GM23338 (cell line): ENCODE data around the gene TRAF3IP3. TPM values are rescaled to one million over a fixed set of nuclear protein-coding genes. Genes with fewer than 3 reads are reported as not detected.

Experiments
- ATAC-seq: fragments of 200-7000 bp; cut with Tn5 transposase; 3 replicates; pipeline ENCODE4 v1.9.1; 2020
- DNase-seq: peaks from one replicate; pipeline ENCODE4 v3.0.0-alpha.2; 2015; ENCODE audit warnings: low spot score
- H2AFZ ChIP-seq: fragments of 200-600 bp; sonication (generic); 2 replicates; pipeline ENCODE4 v1.8.0; 2016; ENCODE audit warnings: antibody characterized with exemption, mild to moderate bottlenecking, moderate library complexity
- H3F3A ChIP-seq: fragments of 200-600 bp; sonication (generic); replicated peaks from 2 replicates; pipeline ENCODE4 v1.8.0; 2017; ENCODE audit warnings: antibody characterized with exemption, mixed run types, low read depth
- H3K27ac ChIP-seq: fragments of 200-600 bp; sonication (generic); 2 replicates; pipeline ENCODE4 v1.6.1; 2016; ENCODE audit warnings: low read depth
- H3K27me3 ChIP-seq: fragments of 200-600 bp; sonication (generic); 2 replicates; pipeline ENCODE4 v1.8.0; 2016; ENCODE audit warnings: mild to moderate bottlenecking, mixed run types, moderate library complexity; ENCODE audit not compliant: insufficient read depth
- H3K36me3 ChIP-seq: fragments of 200-600 bp; sonication (generic); 2 replicates; pipeline ENCODE4 v1.8.0; 2016; ENCODE audit warnings: mild to moderate bottlenecking; ENCODE audit not compliant: insufficient read depth
- H3K4me1 ChIP-seq: fragments of 200-600 bp; sonication (generic); 2 replicates; pipeline ENCODE4 v1.8.0; 2016; ENCODE audit warnings: mild to moderate bottlenecking, moderate library complexity; ENCODE audit not compliant: insufficient read depth
- H3K4me2 ChIP-seq: fragments of 200-600 bp; sonication (generic); 2 replicates; pipeline ENCODE4 v1.7.1; 2017; ENCODE audit warnings: mixed run types
- H3K4me3 ChIP-seq: fragments of 200-600 bp; sonication (generic); 2 replicates; pipeline ENCODE4 v1.6.1; 2016; ENCODE audit warnings: mixed run types
- H3K79me2 ChIP-seq: fragments of 200-600 bp; sonication (generic); replicated peaks from 2 replicates; pipeline ENCODE4 v1.8.0; 2017; ENCODE audit warnings: mild to moderate bottlenecking; ENCODE audit not compliant: insufficient read depth
- H3K9me2 ChIP-seq: fragments of 200-600 bp; sonication (generic); 2 replicates; pipeline ENCODE4 v1.8.0; 2017; ENCODE audit not compliant: insufficient read depth
- H4K20me1 ChIP-seq: fragments of 200-600 bp; sonication (generic); replicated peaks from 2 replicates; pipeline ENCODE4 v1.8.0; 2017; ENCODE audit warnings: mild to moderate bottlenecking; ENCODE audit not compliant: insufficient read depth
- H3K27ac Mint-ChIP-seq: 2 replicates; pipeline ENCODE4 v1.8.0; 2020; ENCODE audit warnings: inconsistent platforms, mild to moderate bottlenecking, moderate library complexity, mixed read lengths
- H3K27me3 Mint-ChIP-seq: 3 replicates; pipeline ENCODE4 v1.8.0; 2022; ENCODE audit warnings: low read depth, mild to moderate bottlenecking, moderate library complexity, mixed read lengths, inconsistent platforms; ENCODE audit not compliant: insufficient read depth, poor library complexity
- H3K36me3 Mint-ChIP-seq: 3 replicates; pipeline ENCODE4 v1.8.0; 2021; ENCODE audit warnings: low read depth, mild to moderate bottlenecking, inconsistent platforms, moderate library complexity, mixed read lengths
- H3K4me1 Mint-ChIP-seq: 3 replicates; pipeline ENCODE4 v1.8.0; 2020; ENCODE audit warnings: mild to moderate bottlenecking, inconsistent platforms, mixed read lengths
- H3K4me3 Mint-ChIP-seq: 3 replicates; pipeline ENCODE4 v1.8.0; 2021; ENCODE audit warnings: moderate library complexity, mild to moderate bottlenecking, inconsistent platforms, mixed read lengths
- H3K9me3 Mint-ChIP-seq: 3 replicates; pipeline ENCODE4 v1.8.0; 2020; ENCODE audit warnings: moderate library complexity, mild to moderate bottlenecking, inconsistent platforms, mixed read lengths
- CTCF ChIP-seq, 2 experiments: fragments of 200-600 bp in 1 of 2; sonication (generic) in 1 of 2; conservative IDR thresholded peaks; 2 replicates each; pipeline versions ENCODE4 v1.5.1 to v1.6.1; 2016 to 2017; ENCODE audit warnings: antibody characterized with exemption in 2 of 2, low read depth in 2 of 2, mild to moderate bottlenecking in 2 of 2, moderate library complexity in 1 of 2
- EZH2 ChIP-seq: fragments of 200-600 bp; sonication (generic); IDR thresholded peaks from one replicate; pipeline ENCODE4 v1.8.0; 2017; ENCODE audit warnings: antibody characterized with exemption, mild to moderate bottlenecking, low read depth; ENCODE audit not compliant: unreplicated experiment
- EZH2phosphoT487 ChIP-seq: fragments of 200-600 bp; sonication (generic); IDR thresholded peaks from one replicate; pipeline ENCODE4 v1.8.1; 2018; ENCODE audit warnings: antibody characterized with exemption; ENCODE audit not compliant: unreplicated experiment
- JUNB ChIP-seq: IDR thresholded peaks from one replicate; pipeline ENCODE4 v1.6.1; 2016; ENCODE audit warnings: antibody characterized with exemption; ENCODE audit not compliant: unreplicated experiment
- NANOG ChIP-seq: IDR thresholded peaks from 2 replicates; pipeline ENCODE4 v1.6.1; 2016; ENCODE audit warnings: antibody characterized with exemption, borderline replicate concordance
- REST ChIP-seq: IDR thresholded peaks from one replicate; pipeline ENCODE4 v1.6.1; 2018; ENCODE audit warnings: antibody characterized with exemption; ENCODE audit not compliant: unreplicated experiment
- STAT1 ChIP-seq: IDR thresholded peaks from one replicate; pipeline ENCODE4 v1.6.1; 2016; ENCODE audit warnings: antibody characterized with exemption; ENCODE audit not compliant: unreplicated experiment
- ZNF114 ChIP-seq: fragments of 250-450 bp; sonication (Bioruptor Pico); IDR thresholded peaks from 2 replicates; pipeline ENCODE4 v1.5.0; 2020; ENCODE audit warnings: mild to moderate bottlenecking, moderate library complexity
- ZNF331 ChIP-seq: fragments of 250-450 bp; sonication (Bioruptor Pico); IDR thresholded peaks from 2 replicates; pipeline ENCODE4 v1.5.0; 2020; ENCODE audit warnings: low read depth, mild to moderate bottlenecking, moderate library complexity
- ZNF462 ChIP-seq: fragments of 250-450 bp; sonication (Bioruptor Pico); IDR thresholded peaks from 2 replicates; pipeline ENCODE4 v1.5.0; 2020; ENCODE audit warnings: mild to moderate bottlenecking, moderate library complexity
- polyA plus RNA-seq: library from polyadenylated mRNA; unstranded; fragments of >200 nt; fragmentation: Nextera tagmentation; extraction: Ambion mirVana; gene quantifications from 2 replicates; pipeline ENCODE4 v1.2.1, GENCODE V29; 2016
- total RNA-seq: library from RNA; depleted of rRNA; stranded (reverse); fragments of >200 nt; shearing (Covaris generic); gene quantifications from 2 replicates; pipeline ENCODE4 v1.2.3, GENCODE V29; 2014

TRAF3IP3 gene
- total and polyA plus RNA-seq, 2 experiments from 2014 or later, result not detected

DNA sequence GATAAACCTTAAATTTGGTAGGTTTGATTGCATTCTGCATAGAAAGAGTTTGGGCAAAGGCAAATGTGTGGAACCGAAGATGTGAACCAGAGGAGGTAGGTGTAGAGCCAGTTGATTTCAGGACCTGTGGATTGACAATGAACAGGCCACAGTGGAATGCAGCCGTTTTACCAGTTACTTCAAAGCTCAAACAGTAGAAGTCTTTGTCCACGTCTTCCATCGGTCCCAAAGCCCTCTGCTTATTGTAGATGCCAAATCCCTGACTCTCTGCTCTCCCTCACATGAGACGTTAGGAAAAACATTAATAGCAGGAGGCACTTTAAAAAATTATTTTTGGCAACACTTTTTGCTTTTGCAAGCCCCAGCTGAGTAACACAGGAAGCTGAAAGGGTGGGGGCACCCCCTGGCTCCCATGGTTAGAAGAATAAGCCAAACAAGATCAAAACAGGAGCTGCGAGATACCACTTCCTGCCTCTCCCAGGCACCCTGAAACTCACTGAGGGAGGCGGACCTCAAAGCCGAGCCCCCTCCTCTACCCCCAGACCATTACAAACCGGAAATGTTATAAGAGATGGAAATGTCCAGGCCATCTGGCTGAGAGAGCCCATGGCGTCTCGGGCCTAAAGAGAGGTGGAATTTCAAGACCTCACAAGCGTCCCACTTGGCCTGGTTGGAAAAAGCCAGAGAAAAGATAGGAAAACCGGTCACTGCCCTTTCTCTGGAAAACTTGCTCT, 13.5 kb downstream of the TRAF3IP3 start (continued):
- no peak for TF ChIP-seq ZNF462 (CRISPR knock-in tag)
- no peak for TF ChIP-seq JUNB
- no peak for TF ChIP-seq ZNF331 (CRISPR knock-in tag)
- TF ChIP-seq EZH2phosphoT487, result no peak
- TF ChIP-seq EZH2, result no peak
- TF ChIP-seq NANOG, result no peak

- Histone ChIP-seq H3K79me2 (no peaks in the 10 kb centered on the region), H3K4me1 (peaks cover 8% of the 10 kb centered on the region; the same call in 1 of the 2 replicates), H3K27me3 (no peaks in the 10 kb centered on the region), H2AFZ (peak overlapping the region; percentile 63; the same call in 1 of the 2 replicates), H3K27ac (no peak overlapping the region), H3F3A (no peaks in the 10 kb centered on the region), H3K9me2 (peaks cover 4% of the 10 kb centered on the region; the same call in 1 of the 2 replicates), H3K4me3 (no peak overlapping the region), H3K36me3 (no peaks in the 10 kb centered on the region), H4K20me1 (no peaks in the 10 kb centered on the region), H3K4me2 (no peak overlapping the region)
- ATAC-seq (no peak), DNase-seq (no peak)
- Mint-ChIP-seq H3K27ac (no peak overlapping the region), H3K9me3 (no peaks in the 10 kb centered on the region), H3K4me3 (no peak overlapping the region), H3K36me3 (no peaks in the 10 kb centered on the region), H3K4me1 (peaks cover 9% of the 10 kb centered on the region), H3K27me3 (no peaks in the 10 kb centered on the region)
- no peak for TF ChIP-seq CTCF (conservative IDR thresholded peaks at IDR 0.05; ENCODE audit: low read depth in 2 of 2)
- TF ChIP-seq NANOG, result no peak
- no peak for TF ChIP-seq EZH2
- TF ChIP-seq ZNF114 (CRISPR knock-in tag), result no peak
- no peak for TF ChIP-seq STAT1
- TF ChIP-seq EZH2phosphoT487, result no peak
- TF ChIP-seq REST, result no peak
Observed at GRCh38 chr1:209769971-209770370, 14.1 kb downstream of the TRAF3IP3 start.
